ENCODE measurements around the gene DTNA. TPM values are rescaled to one million over a fixed set of nuclear protein-coding genes. Genes with fewer than 3 reads are reported as not detected.

The DTNA gene
- total and polyA plus RNA-seq, 2 of the 8 experiments (the other 6 are each of a cell fraction or from before 2014, with no cell fraction given), result 30.2 to 32.7 TPM

- 14% methylated on average over 2 of the region's 2 CpGs; no CpG with 5 or more reads in 1 of the 2 experiments for WGBS, 2 experiments (ENCODE audit: extremely low coverage in 1 of 2, insufficient coverage in 1 of 2, insufficient read length in 1 of 2, insufficient replicate concordance in 2 of 2, low coverage in 1 of 2, low lambda C conversion rate in 2 of 2, missing lambda C conversion rate in 1 of 2)
- Histone ChIP-seq H3K9ac (replicated peaks in 1 of 4; ENCODE audit: extremely low read depth in 1 of 4, low read depth in 3 of 4, low read length in 3 of 4) (no peak overlapping the region), H3K56ac (replicated peaks; ENCODE audit: insufficient read length, low read depth, low read length) (no peak overlapping the region), H2BK20ac (ENCODE audit: low read length) (no peak overlapping the region), H3K4me2 (ENCODE audit: insufficient read depth in 1 of 2, low read depth in 2 of 2, low read length in 2 of 2) (no peak overlapping the region), H2AK5ac (ENCODE audit: low read depth, low read length) (no peak overlapping the region), H2AFZ (ENCODE audit: low read length) (0 out of 2 replicates have a peak overlapping the region, but pooled peaks have one; percentile 22), H4K91ac (replicated peaks; ENCODE audit: insufficient read length, low read length) (no peak overlapping the region), H3K14ac (ENCODE audit: insufficient read length) (no peak overlapping the region), H3K18ac (ENCODE audit: extremely low read depth, low read length) (no peak overlapping the region), H3K9me3 (ENCODE audit: insufficient read depth in 2 of 2, low read depth in 1 of 2, low read length in 1 of 2) (no peaks in the 10 kb centered on the region), H3K23ac (ENCODE audit: insufficient read length) (no peak overlapping the region), H3K4me1 (replicated peaks in 1 of 4; ENCODE audit: control insufficient read depth in 3 of 4, insufficient read depth in 4 of 4, low read length in 3 of 4) (peaks cover 0 to 5% (median 1%) of the 10 kb centered on the region in 4 experiments; a peak in 3 of 7 replicates), H2BK15ac (ENCODE audit: low read length) (no peak overlapping the region), H3K4me3 (ENCODE audit: extremely low read depth in 1 of 4, insufficient read depth in 2 of 4, low read depth in 3 of 4, low read length in 4 of 4) (no peak overlapping the region), H4K20me1 (replicated peaks in 1 of 2; ENCODE audit: control insufficient read depth in 1 of 2, insufficient read depth in 2 of 2, low read length in 2 of 2) (no peaks in the 10 kb centered on the region), H3K4ac (replicated peaks; ENCODE audit: insufficient read length, low read depth, low read length) (no peak overlapping the region), H2BK120ac (replicated peaks; ENCODE audit: low read depth, low read length) (no peak overlapping the region), H3K23me2 (ENCODE audit: low read depth, low read length) (no peaks in the 10 kb centered on the region), H2BK5ac (ENCODE audit: low read depth, low read length) (no peak overlapping the region), H3K36me3 (ENCODE audit: control insufficient read depth in 2 of 4, insufficient read depth in 4 of 4, low read length in 3 of 4) (no peaks in the 10 kb centered on the region), H3K79me1 (ENCODE audit: low read depth, low read length) (no peaks in the 10 kb centered on the region), H2BK12ac (ENCODE audit: low read depth, low read length) (no peak overlapping the region), H4K5ac (ENCODE audit: insufficient read length, low read depth, low read length) (no peak overlapping the region), H3K27me3 (replicated peaks in 1 of 4; ENCODE audit: control insufficient read depth in 3 of 4, extremely low read depth in 1 of 4, insufficient read depth in 3 of 4, low read length in 3 of 4) (no peaks in the 10 kb centered on the region), H3K79me2 (ENCODE audit: control insufficient read depth in 1 of 2, insufficient read depth in 2 of 2, low read length in 2 of 2) (no peaks in the 10 kb centered on the region), H3K27ac (ENCODE audit: low read depth, low read length) (no peak overlapping the region), H4K8ac (ENCODE audit: extremely low read depth, insufficient read depth, low read length) (no peak overlapping the region)
- FAIRE-seq, result peak; percentile 100
- ChIA-PET CTCF (ENCODE audit: partially characterized antibody) (interaction anchor here (0.7 to 3.9 kb wide), 23 partner anchors 9 to 284 kb away, joined by 3 to 27 read pairs (median 4); partner anchors contain the start of gene DTNA), POLR2A (ENCODE audit: partially characterized antibody) (no interaction called here)
- DNase-seq (ENCODE audit: low read depth in 1 of 2, low spot score in 2 of 2), result peak in 1 of 2 experiments; percentile 27
- peak; percentile 13 to 80 (median 54) for TF ChIP-seq CTCF (IDR thresholded peaks at IDR 0.05; ENCODE audit: control extremely low read depth in 1 of 3, insufficient read depth in 1 of 3, low read depth in 1 of 3, low read length in 3 of 3)
- peak; percentile 43 to 51; a peak in 3 of 4 replicates for TF ChIP-seq RAD21 (IDR thresholded peaks at IDR 0.05 in 1 of 2, conservative IDR thresholded peaks at IDR 0.05 in 1 of 2; ENCODE audit: low read depth in 2 of 2, low read length in 2 of 2)
- no peak for TF ChIP-seq KDM5A (IDR thresholded peaks at IDR 0.05; ENCODE audit: low read length)
- TF ChIP-seq NRF1 (IDR thresholded peaks at IDR 0.05; ENCODE audit: low read depth, low read length), result no peak
- TF ChIP-seq SIN3A (conservative IDR thresholded peaks at IDR 0.05 in 1 of 2, IDR thresholded peaks at IDR 0.05 in 1 of 2; ENCODE audit: low read depth in 1 of 2, low read length in 2 of 2), result no peak
- TF ChIP-seq EZH2 (IDR thresholded peaks at IDR 0.05; ENCODE audit: low read depth, low read length, severe bottlenecking), result no peak
- TF ChIP-seq NANOG (IDR thresholded peaks at IDR 0.05; ENCODE audit: insufficient read depth, low read depth, low read length, poor library complexity, severe bottlenecking), result no peak
- no peak for TF ChIP-seq JUND (IDR thresholded peaks at IDR 0.05; ENCODE audit: low read length)
- no peak for TF ChIP-seq ASH2L (IDR thresholded peaks at IDR 0.05; ENCODE audit: low read length)
- no peak for TF ChIP-seq SP4 (IDR thresholded peaks at IDR 0.05; ENCODE audit: low read length)
- TF ChIP-seq POLR2A (IDR thresholded peaks at IDR 0.05; ENCODE audit: control extremely low read depth in 1 of 2, low read depth in 2 of 2, low read length in 2 of 2), result no peak
These were observed 19.2 kb downstream of the DTNA start for GRCh38 chr18:34729264-34729663.
